Glutamatergic neuron (in vitro differentiated cells): ENCODE results near the gene NMNAT3. TPM values are rescaled to one million over a fixed set of nuclear protein-coding genes. Genes with fewer than 3 reads are reported as not detected.

Experiments used
- DNase-seq: peaks from one replicate; pipeline ENCODE4 v3.0.0; 2022
- H3K27ac Mint-ChIP-seq: one replicate; pipeline ENCODE4 v1.8.0; 2020; ENCODE audit warnings: mild to moderate bottlenecking, mixed read lengths, inconsistent platforms; ENCODE audit not compliant: unreplicated experiment
- H3K27me3 Mint-ChIP-seq: one replicate; pipeline ENCODE4 v1.8.0; 2020; ENCODE audit warnings: mild to moderate bottlenecking, moderate library complexity, mixed read lengths, inconsistent platforms; ENCODE audit not compliant: unreplicated experiment
- H3K36me3 Mint-ChIP-seq: one replicate; pipeline ENCODE4 v1.8.0; 2020; ENCODE audit warnings: mild to moderate bottlenecking, mixed read lengths, inconsistent platforms; ENCODE audit not compliant: unreplicated experiment
- H3K4me1 Mint-ChIP-seq: one replicate; pipeline ENCODE4 v1.8.0; 2020; ENCODE audit warnings: mild to moderate bottlenecking, low read depth, mixed read lengths, inconsistent platforms; ENCODE audit not compliant: unreplicated experiment
- H3K4me3 Mint-ChIP-seq: one replicate; pipeline ENCODE4 v1.8.0; 2020; ENCODE audit warnings: mild to moderate bottlenecking, mixed read lengths, inconsistent platforms; ENCODE audit not compliant: unreplicated experiment
- H3K9me3 Mint-ChIP-seq: one replicate; pipeline ENCODE4 v1.8.0; 2020; ENCODE audit warnings: mild to moderate bottlenecking, moderate library complexity, mixed read lengths, inconsistent platforms; ENCODE audit not compliant: unreplicated experiment
- CTCF ChIP-seq: fragments of 200-600 bp; sonication (generic); IDR thresholded peaks from one replicate; pipeline ENCODE4 v1.5.0; 2021; ENCODE audit not compliant: partially characterized antibody, unreplicated experiment
- total RNA-seq: library from RNA; stranded (reverse); fragmentation: NEBNext Ultra II Directional; extraction: Animal tissue kit (Norgen Biotek cat#: 25700); gene quantifications from one replicate; pipeline ENCODE4 v1.2.1, GENCODE V29; 2021; ENCODE audit not compliant: unreplicated experiment

The NMNAT3 gene
- total RNA-seq, 1 donor from 2014 or later, result 0.61 TPM

DNA sequence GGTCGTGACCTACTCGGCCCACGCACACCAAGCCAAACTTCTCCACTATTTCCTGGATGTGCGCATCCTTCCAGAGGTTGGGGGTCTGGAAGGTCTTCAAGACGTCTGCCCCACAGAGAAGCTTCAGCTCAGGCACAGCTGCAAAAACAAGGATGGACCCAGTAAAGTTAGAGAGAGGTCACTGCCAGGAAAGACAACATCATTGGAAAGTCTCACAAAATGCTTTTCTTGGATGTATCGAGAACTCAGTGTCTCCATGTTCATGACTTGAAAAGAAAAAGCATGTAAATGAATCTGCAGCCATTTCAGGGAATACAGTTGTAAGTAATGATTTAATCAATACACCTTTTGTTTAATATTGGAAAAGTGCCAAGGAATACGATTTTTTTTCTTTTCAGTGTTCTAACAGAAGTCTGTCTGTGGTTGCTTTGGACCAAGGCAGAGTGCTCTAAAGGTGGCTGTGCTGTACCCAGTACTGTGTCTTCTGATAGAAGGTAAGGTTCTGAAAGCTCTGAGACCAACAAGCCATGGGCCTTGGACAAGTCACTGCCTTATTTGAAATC lies 116.4 kb downstream of the NMNAT3 start:
- no peaks in the 10 kb centered on the region for H3K27me3 Mint-ChIP-seq
- DNase-seq, result no peak

DNA sequence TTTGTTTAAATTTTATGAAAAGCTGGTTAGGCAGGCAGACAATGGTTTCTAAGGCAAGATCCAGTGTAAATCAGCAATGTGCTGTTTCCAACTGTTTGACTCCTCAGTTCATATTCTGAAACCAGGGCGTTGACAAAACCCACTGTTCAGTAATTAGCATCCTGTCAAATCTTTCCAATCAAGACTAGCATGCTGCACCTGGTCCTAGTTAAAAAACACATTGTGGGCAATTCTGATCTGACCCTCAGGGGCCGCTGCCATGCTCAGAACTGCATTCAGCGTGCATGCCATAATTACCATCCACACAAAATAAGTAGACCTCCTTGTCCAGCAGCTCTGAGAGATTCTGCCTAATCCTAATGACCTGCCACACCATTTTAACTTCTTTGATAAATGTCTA lies 117.4 kb downstream of the NMNAT3 start:
- TF ChIP-seq CTCF, result no peak
- Mint-ChIP-seq H3K27ac (peak overlapping the region; percentile 16), H3K4me1 (peaks cover 20% of the 10 kb centered on the region), H3K4me3 (no peak overlapping the region), H3K36me3 (no peaks in the 10 kb centered on the region), H3K27me3 (no peaks in the 10 kb centered on the region), H3K9me3 (no peaks in the 10 kb centered on the region)
- no peak for DNase-seq

More for the DNA sequence above, 116.4 kb downstream of the NMNAT3 start:
- no peak for TF ChIP-seq CTCF
- peaks cover 20% of the 10 kb centered on the region for H3K4me1 Mint-ChIP-seq
- H3K27ac Mint-ChIP-seq, result no peak overlapping the region
- no peaks in the 10 kb centered on the region for H3K9me3 Mint-ChIP-seq
- no peak overlapping the region for H3K4me3 Mint-ChIP-seq
- H3K36me3 Mint-ChIP-seq, result no peaks in the 10 kb centered on the region

DNA sequence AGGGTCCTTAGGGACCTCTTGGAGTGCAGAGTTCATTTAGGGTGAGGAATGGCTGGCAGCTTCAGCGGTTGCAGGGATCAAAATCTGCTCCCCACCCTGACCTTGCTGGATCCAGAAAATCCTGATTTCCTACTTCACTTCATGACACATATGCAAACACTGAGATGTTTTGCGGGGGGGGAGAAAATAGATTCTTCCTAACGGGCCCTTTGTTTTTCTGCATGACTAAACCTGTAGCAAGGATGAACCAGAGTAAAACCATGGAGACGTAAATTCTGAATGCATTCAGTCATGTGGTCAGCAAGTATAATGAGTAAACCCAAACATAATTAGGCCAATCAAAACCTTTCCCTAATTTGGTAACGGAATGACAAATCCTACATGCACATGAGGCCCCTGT lies 118.2 kb downstream of the NMNAT3 start:
- no peak for TF ChIP-seq CTCF
- H3K27ac Mint-ChIP-seq, result no peak overlapping the region

DNA sequence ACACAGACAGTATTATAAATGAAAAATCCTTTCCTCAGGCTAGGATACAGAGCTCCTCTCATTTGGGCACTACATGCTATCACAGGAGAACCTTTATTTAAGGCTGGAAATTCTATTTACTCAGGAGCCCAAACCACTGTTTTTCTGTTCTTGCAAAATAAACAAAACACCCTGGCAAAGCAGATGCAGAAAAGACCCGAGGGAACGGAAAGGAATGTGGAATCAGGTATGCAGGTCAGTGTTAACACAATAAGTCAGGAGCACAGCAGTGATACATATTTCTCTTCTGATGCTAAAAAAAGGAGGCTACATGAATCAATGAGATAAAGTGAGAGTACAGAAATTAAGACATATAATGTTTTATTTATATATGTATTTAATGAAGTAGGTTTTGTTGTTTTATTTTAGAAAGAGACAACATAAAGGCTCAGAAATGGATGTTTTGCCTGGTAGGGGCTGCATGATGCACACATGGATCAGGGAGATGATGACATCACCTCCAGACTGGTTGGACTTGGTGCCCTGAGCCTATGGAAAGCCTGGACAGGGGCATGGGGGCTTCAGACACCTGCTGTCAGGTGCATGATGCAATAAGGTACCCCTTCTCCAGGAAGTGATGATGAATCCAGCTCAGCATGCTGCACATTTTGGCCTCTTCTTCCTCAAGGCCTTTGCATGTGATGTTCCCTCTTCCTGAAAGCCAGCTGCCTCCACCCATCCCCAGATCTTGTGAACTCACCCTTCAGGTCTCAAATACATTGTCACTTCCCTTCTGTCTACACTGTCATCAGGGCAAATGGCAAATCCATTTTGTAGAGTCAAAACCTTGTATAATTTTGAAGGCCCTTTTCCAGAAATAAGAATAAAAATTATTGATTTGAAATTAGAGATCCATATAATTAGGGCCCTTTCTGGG lies 119.2 kb downstream of the NMNAT3 start:
- no peaks in the 10 kb centered on the region for H3K27me3 Mint-ChIP-seq
- no peak overlapping the region for H3K4me3 Mint-ChIP-seq
- no peaks in the 10 kb centered on the region for H3K9me3 Mint-ChIP-seq
- peaks cover 20% of the 10 kb centered on the region for H3K4me1 Mint-ChIP-seq
- H3K27ac Mint-ChIP-seq, result no peak overlapping the region
- TF ChIP-seq CTCF, result no peak
- no peak for DNase-seq
- H3K36me3 Mint-ChIP-seq, result no peaks in the 10 kb centered on the region

More for the DNA sequence above, 118.2 kb downstream of the NMNAT3 start:
- H3K4me1 Mint-ChIP-seq, result peaks cover 20% of the 10 kb centered on the region
- DNase-seq, result no peak
- no peaks in the 10 kb centered on the region for H3K36me3 Mint-ChIP-seq
- no peak overlapping the region for H3K4me3 Mint-ChIP-seq
- no peaks in the 10 kb centered on the region for H3K27me3 Mint-ChIP-seq
- no peaks in the 10 kb centered on the region for H3K9me3 Mint-ChIP-seq

DNA sequence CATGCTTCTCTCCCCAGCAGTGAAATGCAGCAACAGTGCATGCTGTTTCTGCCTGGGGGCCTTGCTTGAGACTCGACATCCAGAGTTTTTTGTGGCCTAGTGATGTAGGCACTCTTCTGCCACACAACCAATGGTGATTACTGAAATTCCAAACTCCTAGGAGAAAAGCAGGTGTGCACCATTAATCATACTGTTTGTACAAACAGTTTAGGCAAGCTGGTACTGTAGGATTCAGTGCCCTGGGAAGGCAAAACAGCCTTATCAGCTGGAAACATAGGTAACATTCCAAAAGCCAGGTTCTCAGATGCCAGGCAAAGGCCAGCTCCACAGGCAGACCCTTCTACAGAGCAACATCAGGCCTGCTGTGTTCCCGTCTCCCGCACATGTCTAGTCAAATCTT lies 120.7 kb downstream of the NMNAT3 start:
- no peaks in the 10 kb centered on the region for H3K27me3 Mint-ChIP-seq
- H3K36me3 Mint-ChIP-seq, result no peaks in the 10 kb centered on the region
- H3K4me1 Mint-ChIP-seq, result peaks cover 22% of the 10 kb centered on the region
- DNase-seq, result no peak
- TF ChIP-seq CTCF, result no peak
- H3K4me3 Mint-ChIP-seq, result no peak overlapping the region
- H3K9me3 Mint-ChIP-seq, result peaks cover 1% of the 10 kb centered on the region
- H3K27ac Mint-ChIP-seq, result no peak overlapping the region
